K562 (cell line): Measurements from ENCODE around the gene IARS1. TPM values are rescaled to one million over a fixed set of nuclear protein-coding genes. Genes with fewer than 3 reads are reported as not detected.

Experiments
- EP400 ChIP-seq: fragments of 450-650 bp; IDR thresholded peaks from 2 replicates; pipeline ENCODE4 v1.6.1; 2017; ENCODE audit warnings: antibody characterized with exemption, mild to moderate bottlenecking, moderate library complexity
- SAP30 ChIP-seq: fragments of 200-600 bp; sonication (generic); IDR thresholded peaks from 2 replicates; pipeline ENCODE4 v1.6.1; 2012; ENCODE audit warnings: borderline replicate concordance, low read depth, mild to moderate bottlenecking, moderate library complexity, low read length, control low read depth, inconsistent platforms; ENCODE audit not compliant: insufficient read depth, poor library complexity, severe bottlenecking
- YY1 ChIP-seq, 3 experiments: IDR thresholded peaks; 2 replicates each; pipeline ENCODE4 v1.6.1; 2011; ENCODE audit warnings: low read length in 2 of 3, mild to moderate bottlenecking in 2 of 3, moderate library complexity in 2 of 3, borderline replicate concordance in 1 of 3, control low read depth in 1 of 3, low read depth in 1 of 3; ENCODE audit not compliant: insufficient read depth in 3 of 3, insufficient replicate concordance in 2 of 3, control insufficient read depth in 1 of 3, insufficient read length in 1 of 3; ENCODE audit errors: extremely low read depth in 1 of 3
- polyA plus RNA-seq, 8 experiments: library from polyadenylated mRNA; depleted of rRNA in 4 of 8; stranded (reverse) in 5 of 8; unstranded in 3 of 8; fragments of >200 nt; fragmentation: Nextera tagmentation in 2 of 8; fragmentation: Illumina TruSeq in 1 of 8; extraction: Ambion mirVana in 2 of 8; extraction: Trizol in 1 of 8; gene quantifications; 2 replicates each; pipeline versions ENCODE4 v1.2.1 to v1.2.3, GENCODE V29; 2011 to 2014; ENCODE audit warnings: inconsistent platforms in 1 of 8, missing spikeins in 1 of 8
- total RNA-seq, 7 experiments: library from RNA; depleted of rRNA in 6 of 7; stranded (reverse); fragments of >200 nt in 6 of 7; fragmentation: Illumina TruSeq in 2 of 7; extraction: Trizol in 2 of 7; gene quantifications; 2 replicates each; pipeline versions ENCODE4 v1.2.1 to v1.2.3, GENCODE V29; 2011 to 2021; ENCODE audit warnings: low replicate concordance in 1 of 7
- TF ChIP-seq, protein P1 (sequence below): fragments of 450-650 bp; IDR thresholded peaks from 2 replicates; pipeline ENCODE4 v1.7.1; 2018; ENCODE audit warnings: mild to moderate bottlenecking, low read depth; ENCODE audit not compliant: partially characterized antibody
- TF ChIP-seq, protein P2 (sequence below): fragments of 450-650 bp; IDR thresholded peaks from 2 replicates; pipeline ENCODE4 v1.6.1; 2017; ENCODE audit warnings: antibody characterized with exemption, mild to moderate bottlenecking
- TF ChIP-seq, protein P3 (sequence below): fragments of 450-650 bp; IDR thresholded peaks from 2 replicates; pipeline ENCODE4 v1.6.1; 2016; ENCODE audit warnings: low read depth
- TF ChIP-seq, protein P4 (sequence below): fragments of 250-450 bp; sonication (Bioruptor Pico); IDR thresholded peaks from 2 replicates; pipeline ENCODE4 v1.4.0; 2020; ENCODE audit warnings: mild to moderate bottlenecking

Gene IARS1
- total and polyA plus RNA-seq, 9 of the 15 experiments (the other 6 are each of a cell fraction or from before 2014, with no cell fraction given): 119 to 371 (median 234) TPM

DNA sequence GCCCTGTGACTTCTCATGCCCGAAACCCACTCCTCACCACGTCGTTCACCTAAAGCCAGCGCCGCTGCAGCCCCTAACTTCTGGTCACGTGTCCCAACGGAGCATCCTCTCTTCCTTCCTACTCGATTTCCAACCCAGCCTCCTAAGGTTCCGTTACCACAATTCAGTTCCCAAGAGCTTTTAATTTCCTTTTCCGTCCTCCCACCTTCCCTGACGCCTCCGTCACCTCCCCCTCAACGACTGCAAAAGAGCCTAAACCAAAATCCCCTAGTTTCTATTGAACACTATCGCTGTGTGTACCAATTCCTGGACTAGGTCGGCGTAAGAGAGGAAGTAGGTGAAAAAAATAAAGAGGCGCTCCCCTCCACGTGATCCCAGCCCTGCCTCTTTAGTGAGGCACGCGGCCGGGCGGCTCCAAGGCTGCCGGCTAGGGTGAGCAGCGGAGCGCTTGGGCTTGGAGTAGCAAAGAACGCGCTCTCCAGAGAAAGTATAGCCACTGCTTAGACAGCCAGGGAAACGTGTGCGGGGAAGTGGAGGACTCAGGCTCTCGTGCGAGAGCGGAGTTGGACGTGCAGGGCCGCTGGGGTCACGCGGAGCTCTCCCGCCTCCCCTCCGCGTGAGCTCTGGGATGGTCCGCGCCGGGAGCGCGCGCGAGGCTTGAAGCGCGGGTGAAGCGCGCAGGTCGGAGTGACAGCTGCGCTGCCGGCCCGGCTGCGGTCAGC is 31.9 kb upstream of the IARS1 start, which contains the start of the genes CENPP and NOL8 (continued):
- TF ChIP-seq, protein P1, sequence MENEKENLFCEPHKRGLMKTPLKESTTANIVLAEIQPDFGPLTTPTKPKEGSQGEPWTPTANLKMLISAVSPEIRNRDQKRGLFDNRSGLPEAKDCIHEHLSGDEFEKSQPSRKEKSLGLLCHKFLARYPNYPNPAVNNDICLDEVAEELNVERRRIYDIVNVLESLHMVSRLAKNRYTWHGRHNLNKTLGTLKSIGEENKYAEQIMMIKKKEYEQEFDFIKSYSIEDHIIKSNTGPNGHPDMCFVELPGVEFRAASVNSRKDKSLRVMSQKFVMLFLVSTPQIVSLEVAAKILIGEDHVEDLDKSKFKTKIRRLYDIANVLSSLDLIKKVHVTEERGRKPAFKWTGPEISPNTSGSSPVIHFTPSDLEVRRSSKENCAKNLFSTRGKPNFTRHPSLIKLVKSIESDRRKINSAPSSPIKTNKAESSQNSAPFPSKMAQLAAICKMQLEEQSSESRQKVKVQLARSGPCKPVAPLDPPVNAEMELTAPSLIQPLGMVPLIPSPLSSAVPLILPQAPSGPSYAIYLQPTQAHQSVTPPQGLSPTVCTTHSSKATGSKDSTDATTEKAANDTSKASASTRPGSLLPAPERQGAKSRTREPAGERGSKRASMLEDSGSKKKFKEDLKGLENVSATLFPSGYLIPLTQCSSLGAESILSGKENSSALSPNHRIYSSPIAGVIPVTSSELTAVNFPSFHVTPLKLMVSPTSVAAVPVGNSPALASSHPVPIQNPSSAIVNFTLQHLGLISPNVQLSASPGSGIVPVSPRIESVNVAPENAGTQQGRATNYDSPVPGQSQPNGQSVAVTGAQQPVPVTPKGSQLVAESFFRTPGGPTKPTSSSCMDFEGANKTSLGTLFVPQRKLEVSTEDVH: peak; percentile 97
- TF ChIP-seq, protein P2, sequence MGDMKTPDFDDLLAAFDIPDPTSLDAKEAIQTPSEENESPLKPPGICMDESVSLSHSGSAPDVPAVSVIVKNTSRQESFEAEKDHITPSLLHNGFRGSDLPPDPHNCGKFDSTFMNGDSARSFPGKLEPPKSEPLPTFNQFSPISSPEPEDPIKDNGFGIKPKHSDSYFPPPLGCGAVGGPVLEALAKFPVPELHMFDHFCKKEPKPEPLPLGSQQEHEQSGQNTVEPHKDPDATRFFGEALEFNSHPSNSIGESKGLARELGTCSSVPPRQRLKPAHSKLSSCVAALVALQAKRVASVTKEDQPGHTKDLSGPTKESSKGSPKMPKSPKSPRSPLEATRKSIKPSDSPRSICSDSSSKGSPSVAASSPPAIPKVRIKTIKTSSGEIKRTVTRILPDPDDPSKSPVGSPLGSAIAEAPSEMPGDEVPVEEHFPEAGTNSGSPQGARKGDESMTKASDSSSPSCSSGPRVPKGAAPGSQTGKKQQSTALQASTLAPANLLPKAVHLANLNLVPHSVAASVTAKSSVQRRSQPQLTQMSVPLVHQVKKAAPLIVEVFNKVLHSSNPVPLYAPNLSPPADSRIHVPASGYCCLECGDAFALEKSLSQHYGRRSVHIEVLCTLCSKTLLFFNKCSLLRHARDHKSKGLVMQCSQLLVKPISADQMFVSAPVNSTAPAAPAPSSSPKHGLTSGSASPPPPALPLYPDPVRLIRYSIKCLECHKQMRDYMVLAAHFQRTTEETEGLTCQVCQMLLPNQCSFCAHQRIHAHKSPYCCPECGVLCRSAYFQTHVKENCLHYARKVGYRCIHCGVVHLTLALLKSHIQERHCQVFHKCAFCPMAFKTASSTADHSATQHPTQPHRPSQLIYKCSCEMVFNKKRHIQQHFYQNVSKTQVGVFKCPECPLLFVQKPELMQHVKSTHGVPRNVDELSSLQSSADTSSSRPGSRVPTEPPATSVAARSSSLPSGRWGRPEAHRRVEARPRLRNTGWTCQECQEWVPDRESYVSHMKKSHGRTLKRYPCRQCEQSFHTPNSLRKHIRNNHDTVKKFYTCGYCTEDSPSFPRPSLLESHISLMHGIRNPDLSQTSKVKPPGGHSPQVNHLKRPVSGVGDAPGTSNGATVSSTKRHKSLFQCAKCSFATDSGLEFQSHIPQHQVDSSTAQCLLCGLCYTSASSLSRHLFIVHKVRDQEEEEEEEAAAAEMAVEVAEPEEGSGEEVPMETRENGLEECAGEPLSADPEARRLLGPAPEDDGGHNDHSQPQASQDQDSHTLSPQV: no peak
- TF ChIP-seq YY1 (IDR thresholded peaks at IDR 0.05; ENCODE audit: borderline replicate concordance in 1 of 3, control insufficient read depth in 1 of 3, extremely low read depth in 1 of 3, insufficient read depth in 3 of 3, insufficient read length in 1 of 3, insufficient replicate concordance in 2 of 3, low read depth in 1 of 3, low read length in 2 of 3) (peak in 1 of 3 experiments; percentile 64), SAP30 (no peak), EP400 (peak; percentile 100)
- TF ChIP-seq, protein P3, sequence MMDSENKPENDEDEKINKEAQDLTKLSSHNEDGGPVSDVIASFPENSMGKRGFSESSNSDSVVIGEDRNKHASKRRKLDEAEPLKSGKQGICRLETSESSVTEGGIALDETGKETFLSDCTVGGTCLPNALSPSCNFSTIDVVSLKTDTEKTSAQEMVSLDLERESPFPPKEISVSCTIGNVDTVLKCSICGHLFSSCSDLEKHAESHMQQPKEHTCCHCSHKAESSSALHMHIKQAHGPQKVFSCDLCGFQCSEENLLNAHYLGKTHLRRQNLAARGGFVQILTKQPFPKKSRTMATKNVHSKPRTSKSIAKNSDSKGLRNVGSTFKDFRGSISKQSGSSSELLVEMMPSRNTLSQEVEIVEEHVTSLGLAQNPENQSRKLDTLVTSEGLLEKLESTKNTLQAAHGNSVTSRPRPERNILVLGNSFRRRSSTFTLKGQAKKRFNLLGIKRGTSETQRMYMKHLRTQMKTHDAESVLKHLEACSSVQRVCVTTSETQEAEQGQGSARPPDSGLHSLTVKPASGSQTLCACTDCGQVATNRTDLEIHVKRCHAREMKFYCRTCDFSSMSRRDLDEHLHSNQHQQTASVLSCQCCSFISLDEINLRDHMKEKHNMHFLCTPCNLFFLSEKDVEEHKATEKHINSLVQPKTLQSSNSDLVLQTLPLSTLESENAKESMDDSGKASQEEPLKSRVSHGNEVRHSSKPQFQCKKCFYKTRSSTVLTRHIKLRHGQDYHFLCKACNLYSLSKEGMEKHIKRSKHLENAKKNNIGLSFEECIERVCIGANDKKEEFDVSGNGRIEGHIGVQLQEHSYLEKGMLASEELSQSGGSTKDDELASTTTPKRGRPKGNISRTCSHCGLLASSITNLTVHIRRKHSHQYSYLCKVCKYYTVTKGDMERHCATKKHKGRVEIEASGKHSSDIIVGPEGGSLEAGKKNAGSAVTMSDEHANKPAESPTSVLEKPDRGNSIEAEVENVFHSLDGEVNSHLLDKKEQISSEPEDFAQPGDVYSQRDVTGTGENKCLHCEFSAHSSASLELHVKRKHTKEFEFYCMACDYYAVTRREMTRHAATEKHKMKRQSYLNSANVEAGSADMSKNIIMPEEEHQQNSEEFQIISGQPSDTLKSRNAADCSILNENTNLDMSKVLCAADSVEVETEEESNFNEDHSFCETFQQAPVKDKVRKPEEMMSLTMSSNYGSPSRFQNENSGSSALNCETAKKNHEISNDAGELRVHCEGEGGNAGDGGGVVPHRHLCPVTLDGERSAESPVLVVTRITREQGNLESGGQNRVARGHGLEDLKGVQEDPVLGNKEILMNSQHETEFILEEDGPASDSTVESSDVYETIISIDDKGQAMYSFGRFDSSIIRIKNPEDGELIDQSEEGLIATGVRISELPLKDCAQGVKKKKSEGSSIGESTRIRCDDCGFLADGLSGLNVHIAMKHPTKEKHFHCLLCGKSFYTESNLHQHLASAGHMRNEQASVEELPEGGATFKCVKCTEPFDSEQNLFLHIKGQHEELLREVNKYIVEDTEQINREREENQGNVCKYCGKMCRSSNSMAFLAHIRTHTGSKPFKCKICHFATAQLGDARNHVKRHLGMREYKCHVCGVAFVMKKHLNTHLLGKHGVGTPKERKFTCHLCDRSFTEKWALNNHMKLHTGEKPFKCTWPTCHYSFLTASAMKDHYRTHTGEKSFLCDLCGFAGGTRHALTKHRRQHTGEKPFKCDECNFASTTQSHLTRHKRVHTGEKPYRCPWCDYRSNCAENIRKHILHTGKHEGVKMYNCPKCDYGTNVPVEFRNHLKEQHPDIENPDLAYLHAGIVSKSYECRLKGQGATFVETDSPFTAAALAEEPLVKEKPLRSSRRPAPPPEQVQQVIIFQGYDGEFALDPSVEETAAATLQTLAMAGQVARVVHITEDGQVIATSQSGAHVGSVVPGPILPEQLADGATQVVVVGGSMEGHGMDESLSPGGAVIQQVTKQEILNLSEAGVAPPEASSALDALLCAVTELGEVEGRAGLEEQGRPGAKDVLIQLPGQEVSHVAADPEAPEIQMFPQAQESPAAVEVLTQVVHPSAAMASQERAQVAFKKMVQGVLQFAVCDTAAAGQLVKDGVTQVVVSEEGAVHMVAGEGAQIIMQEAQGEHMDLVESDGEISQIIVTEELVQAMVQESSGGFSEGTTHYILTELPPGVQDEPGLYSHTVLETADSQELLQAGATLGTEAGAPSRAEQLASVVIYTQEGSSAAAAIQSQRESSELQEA: no peak
- TF ChIP-seq, protein P4, sequence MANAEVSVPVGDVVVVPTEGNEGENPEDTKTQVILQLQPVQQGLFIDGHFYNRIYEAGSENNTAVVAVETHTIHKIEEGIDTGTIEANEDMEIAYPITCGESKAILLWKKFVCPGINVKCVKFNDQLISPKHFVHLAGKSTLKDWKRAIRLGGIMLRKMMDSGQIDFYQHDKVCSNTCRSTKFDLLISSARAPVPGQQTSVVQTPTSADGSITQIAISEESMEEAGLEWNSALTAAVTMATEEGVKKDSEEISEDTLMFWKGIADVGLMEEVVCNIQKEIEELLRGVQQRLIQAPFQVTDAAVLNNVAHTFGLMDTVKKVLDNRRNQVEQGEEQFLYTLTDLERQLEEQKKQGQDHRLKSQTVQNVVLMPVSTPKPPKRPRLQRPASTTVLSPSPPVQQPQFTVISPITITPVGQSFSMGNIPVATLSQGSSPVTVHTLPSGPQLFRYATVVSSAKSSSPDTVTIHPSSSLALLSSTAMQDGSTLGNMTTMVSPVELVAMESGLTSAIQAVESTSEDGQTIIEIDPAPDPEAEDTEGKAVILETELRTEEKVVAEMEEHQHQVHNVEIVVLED (CRISPR knock-in tag): no peak
